ENCODE data around the gene DDTL.
"Not testable (repeated sequence)": the region's sequence is repeated elsewhere in the genome, so short reads cannot be mapped to it uniquely, and the experiment has no call there.

DNA sequence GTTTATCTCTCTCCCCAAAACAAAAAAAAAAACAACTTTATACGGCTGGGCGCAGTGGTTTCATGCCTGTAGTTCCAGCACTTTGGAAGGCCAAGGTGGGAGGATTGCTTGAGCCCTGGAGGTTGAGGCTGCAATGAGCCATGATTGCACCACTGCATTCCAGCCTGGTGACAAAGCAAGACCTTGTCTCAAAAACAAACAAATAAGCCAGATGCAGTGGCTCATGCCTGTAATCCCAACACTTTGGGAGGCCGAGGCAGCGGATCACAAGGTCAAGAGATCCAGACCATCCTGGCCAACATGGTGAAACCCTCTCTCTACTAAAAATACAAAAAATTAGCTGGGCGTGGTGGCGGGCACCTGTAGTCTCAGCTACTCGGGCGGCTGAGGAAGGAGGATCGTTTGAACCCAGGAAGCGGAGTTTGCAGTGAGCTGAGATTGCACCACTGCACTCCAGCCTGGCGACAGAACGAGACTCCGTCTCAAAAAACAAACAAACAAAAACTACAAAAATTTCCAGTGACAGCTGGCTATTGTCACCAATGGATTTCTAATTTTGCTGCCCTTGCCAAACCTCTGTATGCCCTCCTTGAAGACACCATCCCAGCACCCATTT, 45.0 kb upstream of the DDTL start:
- not testable (repeated sequence) for TF ChIP-seq CTCF (IDR thresholded peaks at IDR 0.05; ENCODE audit: low read length); EZH2 (IDR thresholded peaks at IDR 0.05; ENCODE audit: borderline replicate concordance, low read length)

All from OCI-LY1 (cell line).